GM12891 (cell line): ENCODE data around the gene MED23.

Source experiments
- PAX5 ChIP-seq: IDR thresholded peaks from 2 replicates; pipeline ENCODE4 v1.6.1; 2011; ENCODE audit warnings: low read length, moderate library complexity, mild to moderate bottlenecking; ENCODE audit not compliant: insufficient read depth, severe bottlenecking
- POLR2A ChIP-seq: IDR thresholded peaks from 2 replicates; pipeline ENCODE4 v1.6.1; 2011; ENCODE audit warnings: low read depth, low read length, control low read depth
- POLR2AphosphoS5 ChIP-seq: IDR thresholded peaks from 2 replicates; pipeline ENCODE4 v1.6.1; 2011; ENCODE audit warnings: low read depth, low read length, control low read depth
- TAF1 ChIP-seq: IDR thresholded peaks from 2 replicates; pipeline ENCODE4 v1.6.1; 2011; ENCODE audit warnings: low read depth, low read length, control low read depth

- TF ChIP-seq POLR2A (no peak), PAX5 (no peak), TAF1 (no peak), POLR2AphosphoS5 (no peak)
These were observed 3.7 kb upstream of the MED23 start for GRCh38 chr6:131631625-131632289.
